ENCODE measurements around the gene TFR2.

The TFR2 gene

DNA sequence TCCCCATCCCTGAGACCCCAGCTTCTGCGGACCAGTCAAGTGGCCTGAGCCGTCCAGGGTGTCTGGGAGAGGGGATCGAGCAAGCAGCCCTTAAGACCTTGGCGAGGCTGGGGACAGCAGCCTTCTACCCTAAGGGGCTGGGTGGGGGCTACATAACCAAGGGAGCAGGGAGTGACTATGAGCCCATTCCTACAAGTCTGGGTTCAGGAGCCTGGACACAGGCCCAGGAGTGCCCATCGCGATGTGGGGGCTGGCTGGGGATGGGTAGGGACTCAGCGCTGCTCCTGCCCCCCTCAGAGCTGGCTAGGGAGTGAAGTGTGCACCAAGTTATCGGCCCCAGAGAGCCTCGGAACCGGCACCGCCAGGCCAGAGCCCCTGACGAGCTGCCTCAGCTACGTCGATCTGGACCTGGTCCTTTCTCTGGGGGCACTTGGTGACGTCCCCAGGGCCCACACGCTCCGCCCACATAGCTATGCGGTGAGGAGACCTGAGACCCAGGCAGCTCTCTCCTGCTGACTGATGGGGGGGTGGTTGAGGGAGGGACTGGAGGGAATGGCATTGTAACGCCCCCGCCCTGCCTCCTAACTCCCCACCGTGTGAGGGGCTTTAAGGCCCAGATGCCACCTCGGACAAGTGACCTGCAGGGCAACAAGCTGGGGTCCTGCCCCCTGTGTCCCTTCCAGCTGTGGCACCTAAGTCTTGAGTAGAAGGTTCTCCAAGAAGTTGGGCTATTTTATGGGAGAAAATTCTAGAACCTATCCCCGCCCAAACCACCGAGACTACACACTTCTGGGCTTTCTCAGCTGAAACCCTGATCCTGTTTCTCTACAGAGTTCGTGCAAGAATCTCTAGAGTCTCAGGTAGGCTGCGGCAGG, 70.2 kb downstream of the TFR2 start:
- DNase-seq = no peak

Data from activated CD4-positive, CD25-positive, alpha-beta regulatory T cell treated with anti-CD3 and anti-CD28 coated beads, Interleukin-2, amount 50 U/mL, for 72 hours (primary cell).